PC-3 (cell line): ENCODE results near the gene KIAA1217. TPM values are rescaled to one million over a fixed set of nuclear protein-coding genes. Genes with fewer than 3 reads are reported as not detected.

Experiments
- ATAC-seq: fragments of 200-7000 bp; cut with Tn5 transposase; 2 replicates; pipeline ENCODE4 v1.9.1; 2020; ENCODE audit warnings: mild to moderate bottlenecking, moderate library complexity
- BruUV-seq: library from RNA; stranded (reverse); fragments of 400-500 nt; replicated peaks from 2 replicates; lab custom pipeline; 2021; lab: Mats Ljungman, UMichigan
- CTCF ChIA-PET: fragments of 300-600 bp; sonication (Branson Sonifier 250); formaldehyde crosslinking; loops from one replicate; lab custom pipeline; 2022; ENCODE audit warnings: antibody characterized with exemption; lab: Charles Lee
- POLR2A ChIA-PET: fragments of 300-600 bp; sonication (Branson Sonifier 250); formaldehyde crosslinking; loops from one replicate; lab custom pipeline; 2022; ENCODE audit warnings: antibody characterized with exemption; ENCODE audit not compliant: unreplicated experiment; lab: Charles Lee
- DNase-seq: peaks from one replicate; pipeline ENCODE4 v3.0.0-alpha.2; 2015
- H2AFZ ChIP-seq: fragments of 300-600 bp; sonication (generic); 2 replicates; pipeline ENCODE4 v1.6.0; 2016; ENCODE audit warnings: antibody characterized with exemption, low read length
- H3F3A ChIP-seq: fragments of 300-600 bp; sonication (generic); one replicate; pipeline ENCODE4 v1.6.0; 2017; ENCODE audit warnings: antibody characterized with exemption, low read length, control low read depth, mild to moderate bottlenecking; ENCODE audit not compliant: unreplicated experiment
- H3K27ac ChIP-seq: fragments of 300-600 bp; sonication (generic); 2 replicates; pipeline ENCODE4 v1.5.1; 2016; ENCODE audit warnings: mild to moderate bottlenecking, low read length
- H3K27me3 ChIP-seq: fragments of 300-600 bp; sonication (generic); 2 replicates; pipeline ENCODE4 v1.6.1; 2016; ENCODE audit warnings: low read length, mixed read lengths
- H3K36me3 ChIP-seq: fragments of 300-600 bp; sonication (generic); 2 replicates; pipeline ENCODE4 v1.6.1; 2016; ENCODE audit warnings: low read depth, mixed run types, low read length, mixed read lengths
- H3K4me1 ChIP-seq: fragments of 300-600 bp; sonication (generic); 2 replicates; pipeline ENCODE4 v1.5.1; 2016; ENCODE audit warnings: low read length; ENCODE audit not compliant: insufficient read depth
- H3K4me2 ChIP-seq: fragments of 300-600 bp; sonication (generic); 2 replicates; pipeline ENCODE4 v1.6.0; 2016; ENCODE audit warnings: low read length
- H3K4me3 ChIP-seq: fragments of 300-600 bp; sonication (generic); 2 replicates; pipeline ENCODE4 v1.5.1; 2016; ENCODE audit warnings: mild to moderate bottlenecking, low read length, mixed read lengths
- H3K79me2 ChIP-seq: fragments of 300-600 bp; sonication (generic); 2 replicates; pipeline ENCODE4 v1.6.1; 2017; ENCODE audit warnings: low read length, mixed read lengths
- H3K9ac ChIP-seq: fragments of 300-600 bp; sonication (generic); 2 replicates; pipeline ENCODE4 v1.6.0; 2016; ENCODE audit warnings: mild to moderate bottlenecking, low read length
- H3K9me2 ChIP-seq: fragments of 300-600 bp; sonication (generic); replicated peaks from 2 replicates; pipeline ENCODE4 v1.6.1; 2016; ENCODE audit warnings: mixed run types, low read length, mixed read lengths
- H3K9me3 ChIP-seq: fragments of 300-600 bp; sonication (generic); 2 replicates; pipeline ENCODE4 v1.6.1; 2016; ENCODE audit warnings: low read length, mixed read lengths
- H4K20me1 ChIP-seq: fragments of 300-600 bp; sonication (generic); 2 replicates; pipeline ENCODE4 v1.6.1; 2016; ENCODE audit warnings: low read length, mixed read lengths
- CTCF ChIP-seq: fragments of 300-600 bp; sonication (generic); conservative IDR thresholded peaks from 2 replicates; pipeline ENCODE4 v1.5.1; 2017; ENCODE audit warnings: antibody characterized with exemption, low read depth, mild to moderate bottlenecking, low read length
- EZH2 ChIP-seq: fragments of 300-600 bp; sonication (generic); IDR thresholded peaks from one replicate; pipeline ENCODE4 v1.6.1; 2017; ENCODE audit warnings: antibody characterized with exemption, mild to moderate bottlenecking, low read length; ENCODE audit not compliant: unreplicated experiment
- EZH2phosphoT487 ChIP-seq: fragments of 300-600 bp; sonication (generic); IDR thresholded peaks from 2 replicates; pipeline ENCODE4 v1.6.1; 2018; ENCODE audit warnings: mild to moderate bottlenecking, antibody characterized with exemption, low read length, borderline replicate concordance
- intact Hi-C: fragments of 100-400 bp; cut with micrococcal nuclease; formaldehyde crosslinking; loops from 2 replicates; pipeline ENCODE4 v1.9.0; 2023
- total RNA-seq: library from RNA; depleted of rRNA; stranded (reverse); fragments of >200 nt; gene quantifications from 2 replicates; pipeline ENCODE4 v1.2.3, GENCODE V29; 2014

KIAA1217 gene
- total RNA-seq, 1 experiment from 2014 or later, result 16.0 TPM

GRCh38 chr10:24574578-24575155 lies 365.7 kb downstream of the KIAA1217 start:
- no peaks in the 10 kb centered on the region for H3K9me2 ChIP-seq
- no peak overlapping the region for H3K4me2 ChIP-seq
- H3K9ac ChIP-seq, result no peak overlapping the region
- intact Hi-C loops, result no loop called here
- H3K4me3 ChIP-seq, result no peak overlapping the region
- H2AFZ ChIP-seq, result no peak overlapping the region
- H3K27me3 ChIP-seq, result no peaks in the 10 kb centered on the region
- no peaks in the 10 kb centered on the region for H3K4me1 ChIP-seq
- no peaks in the 10 kb centered on the region for H3K79me2 ChIP-seq
- no peak overlapping the region for H3K27ac ChIP-seq
- CTCF ChIA-PET, result no interaction called here
- BruUV-seq, result no TSS peak
- DNase-seq, result no peak
- TF ChIP-seq EZH2phosphoT487 (no peak), CTCF (no peak), EZH2 (no peak)
- H3K9me3 ChIP-seq, result no peaks in the 10 kb centered on the region
- POLR2A ChIA-PET, result no interaction called here
- ATAC-seq, result no peak
- H4K20me1 ChIP-seq, result no peaks in the 10 kb centered on the region
- no peaks in the 10 kb centered on the region for H3K36me3 ChIP-seq
- no peaks in the 10 kb centered on the region for H3F3A ChIP-seq

GRCh38 chr10:24575481-24576002 lies 366.6 kb downstream of the KIAA1217 start:
- no peaks in the 10 kb centered on the region for H3F3A ChIP-seq
- H2AFZ ChIP-seq, result no peak overlapping the region
- H3K9me2 ChIP-seq, result no peaks in the 10 kb centered on the region
- no peaks in the 10 kb centered on the region for H3K4me1 ChIP-seq
- no peak overlapping the region for H3K9ac ChIP-seq
- H3K27me3 ChIP-seq, result no peaks in the 10 kb centered on the region
- no TSS peak for BruUV-seq
- ATAC-seq, result no peak
- intact Hi-C loops, result no loop called here
- no peaks in the 10 kb centered on the region for H4K20me1 ChIP-seq
- H3K36me3 ChIP-seq, result no peaks in the 10 kb centered on the region
- ChIA-PET POLR2A (no interaction called here), CTCF (no interaction called here)
- H3K4me2 ChIP-seq, result no peak overlapping the region
- no peaks in the 10 kb centered on the region for H3K9me3 ChIP-seq
- H3K79me2 ChIP-seq, result no peaks in the 10 kb centered on the region
- H3K27ac ChIP-seq, result no peak overlapping the region
- TF ChIP-seq EZH2phosphoT487, result no peak
- no peak for TF ChIP-seq EZH2
- TF ChIP-seq CTCF, result no peak
- no peak for DNase-seq
- H3K4me3 ChIP-seq, result no peak overlapping the region

GRCh38 chr10:24579448-24579847 lies 370.5 kb downstream of the KIAA1217 start:
- Histone ChIP-seq H3F3A (no peaks in the 10 kb centered on the region), H3K9ac (no peak overlapping the region), H3K9me2 (no peaks in the 10 kb centered on the region), H3K4me1 (no peaks in the 10 kb centered on the region), H3K27me3 (no peaks in the 10 kb centered on the region), H3K9me3 (no peaks in the 10 kb centered on the region), H3K4me2 (no peak overlapping the region), H4K20me1 (no peaks in the 10 kb centered on the region), H3K27ac (no peak overlapping the region), H3K36me3 (no peaks in the 10 kb centered on the region), H3K4me3 (no peak overlapping the region), H3K79me2 (no peaks in the 10 kb centered on the region), H2AFZ (no peak overlapping the region)
- CTCF ChIA-PET, result no interaction called here
- POLR2A ChIA-PET, result no interaction called here
- TF ChIP-seq CTCF, result no peak
- no peak for TF ChIP-seq EZH2phosphoT487
- TF ChIP-seq EZH2, result no peak
- DNase-seq, result no peak
- intact Hi-C loops, result no loop called here
- BruUV-seq, result no TSS peak
- no peak for ATAC-seq
